ENCODE results near the gene DYNLT4. TPM values are rescaled to one million over a fixed set of nuclear protein-coding genes. Genes with fewer than 3 reads are reported as not detected.

DYNLT4 gene
- total and polyA plus RNA-seq, 2 of the 8 experiments (the other 6 are each of a cell fraction or from before 2014, with no cell fraction given): 0.29 TPM; not detected in 1

DNA sequence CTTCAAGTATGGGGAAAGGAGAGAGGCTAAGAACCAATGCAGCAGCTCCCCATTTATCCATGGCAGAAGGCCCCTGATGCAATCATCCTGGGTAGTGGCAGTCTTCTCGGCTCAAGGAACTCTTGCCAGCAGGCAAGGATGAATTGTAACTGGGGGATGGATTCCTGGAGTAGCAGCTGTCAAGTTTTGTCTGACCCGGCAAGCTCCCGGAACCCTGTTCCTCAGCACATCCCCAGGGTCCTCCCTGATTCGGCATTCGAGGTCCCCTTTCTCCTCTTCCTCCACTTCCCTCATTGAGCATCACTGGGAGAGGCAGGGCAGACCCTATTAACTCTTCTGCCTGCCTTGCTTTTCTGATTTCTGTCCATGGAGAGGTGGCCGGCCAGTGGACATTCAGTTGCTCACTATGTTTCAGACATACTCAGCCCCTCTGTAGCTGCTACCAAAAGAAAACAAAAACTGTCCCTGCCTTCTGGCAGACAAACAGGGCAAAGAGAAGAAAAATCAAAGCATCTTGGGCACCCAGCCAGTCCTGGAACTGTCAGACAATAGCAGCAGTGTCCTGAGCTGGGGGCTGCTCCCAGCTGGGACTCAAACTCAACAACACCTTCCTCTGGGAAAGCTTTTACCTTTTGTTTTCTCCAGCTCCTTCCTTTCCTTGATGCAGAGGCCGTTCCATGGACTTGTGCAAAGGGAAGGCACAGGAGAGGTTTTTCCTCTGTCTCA is 41.5 kb upstream of the DYNLT4 start (continued):
- no peak for TF ChIP-seq GABPA (IDR thresholded peaks at IDR 0.05; ENCODE audit: borderline replicate concordance, insufficient read depth, low read length)
- TF ChIP-seq EZH2 (IDR thresholded peaks at IDR 0.05; ENCODE audit: low read depth, low read length, severe bottlenecking): no peak
- TF ChIP-seq SIRT6 (IDR thresholded peaks at IDR 0.05; ENCODE audit: low read length): no peak
- TF ChIP-seq, protein P1, sequence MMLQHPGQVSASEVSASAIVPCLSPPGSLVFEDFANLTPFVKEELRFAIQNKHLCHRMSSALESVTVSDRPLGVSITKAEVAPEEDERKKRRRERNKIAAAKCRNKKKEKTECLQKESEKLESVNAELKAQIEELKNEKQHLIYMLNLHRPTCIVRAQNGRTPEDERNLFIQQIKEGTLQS (IDR thresholded peaks at IDR 0.05; ENCODE audit: insufficient read depth, low read depth, low read length): no peak
- no peak for TF ChIP-seq RAD21 (IDR thresholded peaks at IDR 0.05 in 1 of 2, conservative IDR thresholded peaks at IDR 0.05 in 1 of 2; ENCODE audit: low read depth in 2 of 2, low read length in 2 of 2)
- no peak for TF ChIP-seq EP300 (IDR thresholded peaks at IDR 0.05; ENCODE audit: borderline replicate concordance in 1 of 2, low read depth in 2 of 2, low read length in 2 of 2)
- TF ChIP-seq, protein P2, sequence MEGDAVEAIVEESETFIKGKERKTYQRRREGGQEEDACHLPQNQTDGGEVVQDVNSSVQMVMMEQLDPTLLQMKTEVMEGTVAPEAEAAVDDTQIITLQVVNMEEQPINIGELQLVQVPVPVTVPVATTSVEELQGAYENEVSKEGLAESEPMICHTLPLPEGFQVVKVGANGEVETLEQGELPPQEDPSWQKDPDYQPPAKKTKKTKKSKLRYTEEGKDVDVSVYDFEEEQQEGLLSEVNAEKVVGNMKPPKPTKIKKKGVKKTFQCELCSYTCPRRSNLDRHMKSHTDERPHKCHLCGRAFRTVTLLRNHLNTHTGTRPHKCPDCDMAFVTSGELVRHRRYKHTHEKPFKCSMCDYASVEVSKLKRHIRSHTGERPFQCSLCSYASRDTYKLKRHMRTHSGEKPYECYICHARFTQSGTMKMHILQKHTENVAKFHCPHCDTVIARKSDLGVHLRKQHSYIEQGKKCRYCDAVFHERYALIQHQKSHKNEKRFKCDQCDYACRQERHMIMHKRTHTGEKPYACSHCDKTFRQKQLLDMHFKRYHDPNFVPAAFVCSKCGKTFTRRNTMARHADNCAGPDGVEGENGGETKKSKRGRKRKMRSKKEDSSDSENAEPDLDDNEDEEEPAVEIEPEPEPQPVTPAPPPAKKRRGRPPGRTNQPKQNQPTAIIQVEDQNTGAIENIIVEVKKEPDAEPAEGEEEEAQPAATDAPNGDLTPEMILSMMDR (IDR thresholded peaks at IDR 0.05; ENCODE audit: control extremely low read depth in 1 of 3, insufficient read depth in 1 of 3, low read depth in 1 of 3, low read length in 3 of 3): no peak
- TF ChIP-seq CHD1 (IDR thresholded peaks at IDR 0.05; ENCODE audit: low read depth, low read length): no peak
